Fibroblast of pulmonary artery (primary cell): ENCODE data around the gene SLC10A6.

Experiments
- DNase-seq: peaks from one replicate; pipeline ENCODE4 v3.0.0-alpha.2; 2010; ENCODE audit warnings: low read depth
- H3K4me3 ChIP-seq: replicated peaks from 2 replicates; pipeline ENCODE4 v1.5.1; 2011; ENCODE audit warnings: low read depth, mild to moderate bottlenecking, control low read depth, low read length, moderate library complexity
- CTCF ChIP-seq: IDR thresholded peaks from 2 replicates; pipeline ENCODE4 v1.5.1; 2011; ENCODE audit warnings: mild to moderate bottlenecking, control low read depth, low read length, inconsistent platforms; ENCODE audit errors: missing control alignments

SLC10A6 gene

GRCh38 chr4:86872135-86872534, 23.0 kb upstream of the SLC10A6 start:
- no peak for DNase-seq
- TF ChIP-seq CTCF: no peak
- no peak overlapping the region for H3K4me3 ChIP-seq

DNA sequence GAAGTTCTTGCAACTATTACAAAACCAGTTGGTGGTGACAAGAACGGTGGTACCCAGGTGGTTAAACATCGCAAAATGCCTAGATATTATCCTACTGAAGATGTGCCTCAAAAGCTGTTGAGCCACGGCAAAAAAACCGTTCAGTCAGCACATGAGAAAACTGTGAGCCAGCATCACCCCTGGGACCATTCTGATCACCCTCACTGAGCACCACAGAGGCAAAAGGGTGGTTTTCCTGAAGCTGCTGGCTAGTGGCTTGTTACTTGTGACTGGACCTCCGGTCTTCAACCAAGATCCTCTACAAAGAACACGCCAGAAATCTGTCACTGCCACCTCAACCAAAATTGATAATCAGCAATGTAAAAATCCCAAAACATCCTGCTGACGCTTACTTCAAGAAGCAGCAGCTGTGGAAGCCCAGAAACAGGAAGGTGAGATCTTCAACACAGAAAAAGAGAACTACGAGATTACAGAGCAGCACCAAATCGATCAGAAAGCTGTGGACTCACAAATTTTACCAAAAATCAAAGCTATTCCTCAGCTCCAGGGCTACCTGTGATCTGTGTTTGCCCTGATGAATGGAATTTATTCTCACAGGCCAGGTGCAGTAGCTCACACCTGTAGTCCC, 21.4 kb upstream of the SLC10A6 start:
- no peak for DNase-seq
- no peak overlapping the region for H3K4me3 ChIP-seq
- no peak for TF ChIP-seq CTCF

DNA sequence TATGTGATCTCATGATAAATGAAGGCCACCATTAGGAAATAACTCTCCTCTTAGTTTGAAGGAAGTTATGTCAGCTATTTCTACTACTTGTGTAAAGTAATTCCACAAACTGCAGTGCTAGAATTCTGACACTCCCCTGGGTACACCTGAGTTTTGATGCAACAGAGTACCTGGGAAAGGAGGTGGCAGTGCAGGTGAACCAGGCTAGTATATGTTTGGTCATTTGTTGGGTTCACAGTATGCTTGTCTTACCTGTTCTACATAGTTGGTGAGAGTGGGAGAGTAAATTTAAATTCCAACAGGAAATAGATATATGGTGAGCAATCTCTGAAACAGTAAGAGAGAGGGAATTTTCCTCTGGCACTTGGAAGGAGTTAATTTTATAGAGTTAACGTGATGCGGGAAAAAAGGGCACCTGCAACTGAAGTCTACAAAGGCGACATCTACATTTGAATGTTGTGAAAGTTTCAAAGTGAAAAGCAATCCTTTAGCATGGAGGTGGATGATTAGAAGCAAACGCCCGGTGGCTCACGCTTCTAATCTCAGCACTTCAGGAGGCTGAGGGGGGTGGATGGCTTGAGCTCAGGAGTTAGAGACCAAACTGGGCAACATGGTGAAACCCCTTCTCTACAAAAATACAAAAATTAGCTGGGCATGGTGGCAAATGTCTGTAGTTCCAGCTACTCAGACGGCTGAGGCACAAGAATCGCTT, 8.3 kb upstream of the SLC10A6 start:
- no peak for DNase-seq
- no peak overlapping the region for H3K4me3 ChIP-seq
- no peak for TF ChIP-seq CTCF

GRCh38 chr4:86856896-86857295, 7.7 kb upstream of the SLC10A6 start:
- H3K4me3 ChIP-seq: no peak overlapping the region
- no peak for DNase-seq
- no peak for TF ChIP-seq CTCF

DNA sequence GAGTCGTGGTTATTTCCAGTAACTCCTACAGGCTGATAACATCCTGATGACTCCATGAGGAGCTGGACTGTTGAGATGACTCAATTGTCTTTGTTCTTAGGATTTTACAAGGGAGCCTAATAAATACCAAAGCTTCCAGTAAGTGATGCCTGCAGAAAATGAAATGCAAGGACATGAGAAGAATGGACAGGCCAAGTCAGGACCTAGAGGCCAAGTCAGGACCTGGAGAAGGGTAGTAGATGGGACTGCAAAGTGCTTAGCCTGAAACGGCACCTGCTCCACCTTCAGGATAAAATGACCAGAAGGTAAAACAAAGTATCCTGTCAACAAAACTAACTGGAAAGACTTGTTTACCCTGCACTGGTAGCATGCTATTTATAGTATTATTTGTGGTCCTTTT, 6.4 kb upstream of the SLC10A6 start:
- DNase-seq: peak; percentile 77
- no peak overlapping the region for H3K4me3 ChIP-seq
- TF ChIP-seq CTCF: no peak

- TF ChIP-seq CTCF: no peak
- no peak for DNase-seq
- no peak overlapping the region for H3K4me3 ChIP-seq
Measured at GRCh38 chr4:86853209-86853608, 4.0 kb upstream of the SLC10A6 start.

DNA sequence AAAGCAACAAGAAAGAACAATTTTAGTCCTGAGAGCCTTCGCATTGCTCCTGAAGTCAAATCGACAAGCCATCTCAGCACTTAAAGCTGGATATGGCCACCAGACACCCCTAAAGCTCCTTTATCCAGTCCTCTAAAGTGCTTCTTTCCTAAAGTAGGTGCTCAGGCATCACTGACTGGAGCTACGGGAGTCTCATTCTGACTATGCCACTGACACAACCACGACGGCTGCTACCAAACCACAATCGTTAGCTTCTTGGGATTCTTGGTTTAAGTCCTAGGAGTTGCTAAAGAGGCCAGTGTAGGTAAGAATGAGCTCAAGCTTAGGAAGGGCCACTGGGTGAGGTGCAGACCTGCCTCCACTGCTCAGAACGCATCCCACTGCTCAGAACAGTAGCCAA, 1.0 kb downstream of the SLC10A6 start:
- no peak for DNase-seq
- no peak for TF ChIP-seq CTCF
- no peak overlapping the region for H3K4me3 ChIP-seq
